Stimulated activated CD8-positive, alpha-beta memory T cell treated with anti-CD3 and anti-CD28 coated beads, Interleukin-2, amount 100 ng/mL, for 1 hour (primary cell): ENCODE results near the gene ZFYVE26.

Experiments
- DNase-seq, 2 donors: peaks; one replicate each; pipeline ENCODE4 v3.0.0-alpha.2; 2020; ENCODE audit warnings: low read depth in 2 of 2

The ZFYVE26 gene

DNA sequence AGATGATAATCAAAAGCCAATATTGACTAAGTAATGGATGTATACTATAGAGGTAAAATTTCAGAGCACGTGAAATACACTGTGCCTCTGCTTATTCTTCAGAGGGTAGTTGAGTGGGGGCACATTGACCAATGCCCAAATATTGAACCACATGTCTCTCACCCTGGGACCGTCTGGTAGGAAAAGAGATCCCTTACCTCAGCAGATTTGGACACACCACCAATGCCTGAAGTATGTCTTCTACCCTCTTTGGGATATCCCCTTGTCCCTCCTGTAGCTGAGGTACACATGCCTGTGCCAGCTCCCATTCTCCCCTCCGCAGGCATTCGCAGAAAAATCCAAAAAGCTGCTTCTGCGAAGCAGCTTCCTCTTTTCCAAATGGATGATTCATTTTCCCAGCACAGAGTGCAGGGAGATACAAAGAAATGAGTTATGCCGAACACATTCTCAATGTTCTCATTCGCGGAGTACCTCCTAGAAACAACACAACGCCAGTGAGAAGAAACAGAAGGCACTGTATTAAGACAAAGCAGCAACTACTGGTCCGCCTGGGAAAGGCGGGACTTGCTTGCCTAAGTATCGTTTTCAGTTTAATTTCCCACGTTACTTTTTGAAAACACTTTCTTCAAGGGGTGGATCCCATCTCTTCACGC is 691 bp downstream of the ZFYVE26 start:
- no peak for DNase-seq

DNA sequence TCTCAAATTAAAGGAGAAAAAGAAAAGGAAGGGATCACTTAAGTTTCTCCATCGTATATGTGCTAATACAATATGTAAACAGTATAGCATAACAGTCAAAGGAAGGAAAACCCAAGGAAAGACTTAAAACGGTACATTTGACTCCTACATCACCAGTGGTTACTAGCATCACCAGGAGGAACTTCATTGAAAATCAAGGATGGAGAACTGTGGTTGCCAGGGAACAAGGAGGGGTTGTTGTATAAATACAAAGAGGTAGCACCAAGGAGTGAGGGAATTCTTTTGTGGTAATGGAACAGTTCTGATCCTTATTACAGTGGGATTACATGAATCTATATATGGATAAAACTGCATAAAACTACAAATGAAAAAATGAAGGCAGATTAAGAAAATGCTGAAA is 1.6 kb downstream of the ZFYVE26 start:
- DNase-seq: no peak

DNA sequence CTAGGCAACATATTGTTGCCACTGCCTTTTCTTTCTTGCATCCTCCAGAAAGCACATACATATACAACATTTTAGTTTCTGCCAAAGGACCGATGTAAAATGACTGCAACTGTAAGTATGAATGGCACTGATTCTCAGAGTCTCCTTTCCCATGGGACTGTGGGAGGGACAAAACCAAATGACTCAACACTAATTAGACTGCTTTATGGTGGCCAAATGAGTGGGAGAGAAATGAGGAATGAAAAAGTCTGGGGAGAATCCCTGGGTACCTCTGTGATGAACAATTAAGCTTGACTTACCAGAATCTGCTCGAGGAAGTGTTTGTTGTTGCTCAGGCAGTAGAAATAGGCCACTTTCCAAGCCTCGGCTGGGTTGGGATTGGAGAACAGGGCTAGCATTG is 10.1 kb downstream of the ZFYVE26 start:
- DNase-seq: no peak

DNA sequence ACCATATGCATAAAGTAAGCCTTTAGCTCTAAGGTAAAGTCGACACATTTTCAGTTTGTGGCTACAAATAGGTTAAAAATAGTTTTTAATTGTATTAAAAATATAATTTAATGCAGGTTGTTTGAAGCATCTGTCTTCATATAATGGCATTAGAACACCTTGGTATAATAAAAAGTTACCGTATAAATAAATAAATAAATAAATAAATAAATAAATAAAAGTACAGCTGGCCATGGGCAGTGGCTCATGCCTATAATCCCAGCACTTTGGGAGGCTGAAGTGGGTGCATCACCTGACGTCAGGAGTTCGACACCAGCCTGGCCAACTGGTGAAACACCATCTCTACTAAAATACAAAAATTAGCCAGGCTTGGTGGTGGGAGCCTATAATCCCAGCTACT is 15.6 kb downstream of the ZFYVE26 start:
- DNase-seq: no peak

DNA sequence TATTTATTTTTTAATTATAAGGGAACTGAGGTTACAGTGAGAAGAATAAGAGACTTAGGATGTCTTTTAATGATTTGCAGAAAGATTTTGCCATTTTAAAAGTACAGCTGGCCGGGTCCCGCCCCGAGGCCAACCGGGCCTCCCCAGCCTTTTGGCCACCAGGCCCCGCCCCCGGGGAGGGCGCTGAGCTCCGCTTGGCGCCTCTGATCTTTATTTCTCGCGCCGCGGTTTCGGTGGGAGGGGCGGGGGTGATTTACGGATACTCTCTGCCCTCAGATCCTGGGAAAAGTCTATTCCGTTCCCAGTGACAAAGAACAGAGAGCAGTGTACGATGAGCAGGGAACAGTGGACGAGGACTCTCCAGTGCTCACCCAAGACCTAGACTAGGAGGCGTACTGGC is 17.7 kb downstream of the ZFYVE26 start:
- DNase-seq: no peak

DNA sequence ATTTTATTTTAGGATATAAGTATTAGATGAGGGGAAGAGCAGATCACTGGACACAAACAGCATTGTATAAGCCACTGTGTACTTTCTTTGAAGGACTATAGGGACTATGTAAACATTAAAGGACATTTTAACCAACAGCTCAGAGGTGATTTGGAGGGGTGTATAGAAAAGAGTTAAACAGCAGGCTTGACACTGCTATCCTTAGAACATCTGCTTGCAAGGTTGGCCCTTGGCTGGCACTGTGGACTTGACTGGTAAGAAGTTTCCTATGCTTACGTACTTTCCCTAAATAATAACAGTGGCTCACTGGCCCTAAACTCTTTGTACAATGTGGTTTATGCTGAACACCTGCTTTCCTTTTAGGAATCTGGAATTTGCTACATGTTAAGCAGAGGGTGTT is 28.7 kb downstream of the ZFYVE26 start:
- no peak for DNase-seq

DNA sequence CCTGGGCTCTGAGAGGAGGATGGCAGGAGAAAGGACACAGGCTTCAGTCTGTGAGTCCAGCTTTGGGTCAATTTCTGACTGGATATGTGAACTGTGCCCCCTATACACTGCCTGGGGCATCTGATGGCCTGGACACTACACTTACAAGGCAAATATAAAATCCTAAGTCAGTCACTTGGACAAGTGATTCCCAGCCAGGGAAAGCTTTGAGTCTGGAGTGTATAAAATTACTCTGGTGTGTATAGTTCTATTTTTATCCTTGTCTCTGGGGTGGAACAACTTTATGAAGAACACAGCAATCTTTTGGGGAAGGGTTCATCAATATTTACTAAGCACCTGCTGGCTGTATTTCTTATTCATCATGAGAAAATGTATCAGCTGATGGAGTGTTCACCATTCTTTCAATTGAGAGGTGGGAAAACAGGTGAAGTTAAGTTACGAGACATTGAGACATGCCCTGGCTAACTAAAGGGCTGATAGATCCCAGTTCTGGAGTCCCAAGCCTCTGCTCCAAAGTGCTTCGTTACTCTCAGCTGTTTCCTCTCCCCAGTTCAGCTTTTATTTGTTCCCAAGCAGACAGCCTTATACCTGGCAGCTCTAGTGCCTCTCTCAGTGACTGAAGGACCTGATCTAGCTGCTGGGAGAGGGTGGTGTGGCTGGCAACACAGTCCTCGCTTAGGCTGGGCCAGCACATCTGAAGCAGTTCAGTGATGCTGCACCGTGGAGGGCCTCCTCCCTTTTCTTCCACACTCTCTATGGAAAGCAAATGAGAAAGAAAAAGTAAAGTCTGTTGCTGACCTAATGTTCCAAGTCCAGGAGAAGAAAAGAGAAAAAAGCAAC is 30.9 kb downstream of the ZFYVE26 start:
- DNase-seq: no peak

DNA sequence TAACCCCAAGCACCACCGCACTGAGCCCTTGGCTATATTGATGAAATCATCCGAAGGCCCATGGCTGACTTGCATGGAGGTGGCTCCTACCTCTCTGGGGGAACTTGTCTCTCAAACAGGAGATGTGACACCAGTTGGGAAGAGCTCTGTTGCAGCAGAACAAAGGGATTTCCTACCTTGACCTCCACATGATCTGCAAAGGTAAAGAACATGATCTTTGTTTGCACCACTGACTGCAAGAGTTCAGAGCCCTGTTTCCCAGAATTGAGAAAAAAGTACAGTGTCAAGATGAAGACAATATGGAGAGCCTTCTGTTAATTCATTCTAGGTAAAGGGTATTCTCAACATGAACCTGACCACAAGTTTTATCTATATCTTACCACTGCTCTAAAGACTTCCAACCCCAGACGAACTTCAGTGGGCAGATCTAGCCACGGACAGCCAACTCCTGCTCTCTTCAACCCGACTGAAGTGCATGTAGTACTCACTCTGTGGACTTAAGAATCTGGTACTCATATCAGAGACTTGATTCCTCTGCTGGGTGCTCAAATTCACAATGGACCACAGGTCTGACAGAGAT is 32.1 kb downstream of the ZFYVE26 start:
- DNase-seq: no peak

DNA sequence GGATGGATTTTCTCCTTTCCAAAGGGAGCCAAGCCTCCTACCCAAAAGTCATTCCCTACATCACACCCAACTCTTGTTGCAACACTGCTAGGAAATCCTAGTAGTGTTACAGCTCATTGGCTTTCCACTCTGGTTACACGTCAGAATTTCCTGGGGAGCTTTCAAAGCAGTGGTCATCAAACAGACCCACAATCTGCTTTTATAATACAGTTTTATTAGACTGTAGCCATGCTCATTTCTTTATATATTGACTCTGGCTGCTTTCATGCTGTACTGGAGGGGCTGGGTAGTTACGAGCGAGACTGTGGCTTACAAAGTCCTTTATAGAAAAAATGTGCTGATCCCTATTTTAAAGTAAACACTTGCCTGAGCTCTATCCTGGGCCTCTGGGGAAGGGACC is 34.3 kb downstream of the ZFYVE26 start:
- no peak for DNase-seq

DNA sequence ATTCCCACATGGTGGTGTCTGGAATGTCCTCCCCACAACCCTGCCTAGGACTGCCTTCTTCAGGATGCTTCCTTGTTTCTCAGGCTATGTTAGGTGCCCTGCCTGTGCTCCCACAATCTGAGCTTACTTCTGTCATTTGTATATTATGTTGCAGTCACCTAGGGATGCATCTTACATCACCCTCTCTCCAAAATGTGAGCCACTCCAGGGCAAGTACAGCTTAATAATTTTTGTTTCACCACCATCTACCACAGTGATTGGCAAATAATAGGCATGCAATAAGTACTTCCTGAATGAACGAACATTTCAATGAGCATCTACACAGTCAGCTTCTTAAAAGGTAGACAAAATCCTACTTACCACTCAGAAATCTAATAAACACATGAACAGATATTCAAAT is 37.6 kb downstream of the ZFYVE26 start:
- DNase-seq: no peak

DNA sequence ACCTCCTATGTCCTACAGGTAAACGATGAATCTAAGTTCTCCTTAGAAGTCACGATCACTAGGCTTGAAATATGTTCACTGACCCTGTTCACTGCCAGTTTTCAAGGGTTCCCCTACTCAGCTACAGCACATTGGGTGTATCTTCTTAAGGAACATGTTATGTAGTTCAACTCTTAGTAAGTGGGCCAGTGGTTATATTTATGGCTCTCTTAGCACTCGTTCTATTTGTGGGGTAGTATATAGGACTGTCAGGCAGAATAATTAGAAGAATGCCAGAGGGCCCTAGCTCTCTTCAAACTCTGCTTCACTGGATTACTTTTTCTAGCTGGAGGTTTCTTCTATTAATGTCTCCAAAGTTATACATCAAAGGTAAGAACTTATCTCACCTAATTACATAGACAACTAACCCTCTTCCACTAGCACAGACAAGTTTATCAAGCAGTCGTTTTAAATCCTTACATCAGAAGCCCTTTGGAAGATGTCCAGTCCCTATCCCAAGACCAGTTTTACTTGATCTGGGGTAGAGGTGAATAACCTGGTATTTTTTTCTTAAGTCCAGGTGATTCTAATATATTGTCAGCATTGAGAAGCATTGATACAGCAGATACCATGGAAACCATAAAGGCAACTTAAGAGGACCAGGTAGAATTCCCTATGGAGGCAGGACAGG is 39.6 kb downstream of the ZFYVE26 start:
- no peak for DNase-seq

DNA sequence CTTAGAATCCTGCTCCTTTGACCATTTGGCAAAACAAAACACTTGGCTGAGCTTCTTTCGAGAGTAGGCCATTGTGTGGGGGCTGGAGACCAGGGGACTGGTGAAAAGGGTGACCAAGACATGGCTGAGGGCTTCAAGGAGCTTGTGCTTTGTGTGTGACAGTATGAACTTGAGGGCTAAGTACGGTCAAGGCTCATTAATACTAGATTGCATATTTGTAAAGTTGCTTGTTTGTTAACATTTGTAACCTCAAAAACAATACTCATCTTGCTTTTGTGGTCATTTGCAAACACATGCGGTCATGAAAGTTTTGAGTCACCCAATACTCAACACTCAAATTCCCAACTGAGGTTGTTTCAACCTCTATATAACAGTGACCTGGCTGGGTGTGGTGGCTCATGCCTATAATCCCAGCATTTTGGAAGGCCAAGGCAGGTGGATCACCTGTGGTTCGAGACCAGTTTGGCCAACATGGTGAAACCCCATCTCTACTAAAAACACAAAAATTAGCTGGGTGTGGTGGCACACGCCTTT is 42.5 kb downstream of the ZFYVE26 start:
- DNase-seq: no peak

DNA sequence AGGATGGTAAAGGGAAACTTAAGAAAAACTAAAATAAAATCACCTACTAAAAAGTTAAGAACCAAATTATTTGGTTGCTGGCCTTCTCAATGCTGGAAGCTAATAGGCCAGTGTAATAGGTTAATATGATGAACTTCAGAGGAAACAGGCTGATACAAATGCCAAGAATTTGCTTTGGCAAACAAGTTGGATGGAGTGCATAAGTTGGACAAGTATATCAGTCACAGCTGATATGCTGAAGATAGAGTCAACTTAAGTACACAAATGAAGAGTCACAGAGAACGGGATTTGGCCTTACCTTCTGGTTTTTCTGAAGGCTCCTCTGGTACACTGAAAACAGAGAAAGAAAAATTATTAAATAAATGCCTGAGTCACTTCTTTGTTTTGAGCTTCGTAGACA is 48.2 kb downstream of the ZFYVE26 start:
- no peak for DNase-seq

DNA sequence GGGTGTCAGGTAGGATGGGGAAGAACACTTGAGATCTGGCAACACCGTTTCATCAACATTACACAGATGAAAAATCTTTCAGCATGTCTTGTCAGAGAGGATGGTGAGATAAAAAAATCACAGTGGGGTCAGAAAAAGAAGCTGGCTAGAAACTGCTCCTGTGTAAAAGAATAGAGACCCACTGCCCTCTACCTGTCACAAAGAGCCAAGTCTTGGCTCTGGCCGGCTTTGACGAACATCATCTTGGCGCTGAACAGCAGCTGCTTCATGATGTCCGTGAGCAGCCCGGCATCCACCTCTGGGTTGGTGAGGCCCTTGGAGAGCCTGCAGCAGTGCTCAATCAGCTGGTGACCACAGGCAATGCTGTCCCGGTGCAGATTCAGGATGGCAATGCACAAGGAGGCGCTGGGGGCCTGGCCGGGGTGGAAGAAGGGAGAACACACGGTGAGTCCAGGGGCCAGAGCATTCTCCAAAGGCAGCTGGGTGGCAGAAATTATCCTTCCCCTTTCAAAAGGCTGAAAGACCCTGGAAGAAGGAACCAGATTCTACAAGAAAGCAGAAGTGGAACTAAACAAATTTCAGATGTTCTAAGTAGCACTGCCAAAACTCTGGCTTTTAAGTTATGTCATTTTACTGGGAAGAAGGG is 50.2 kb downstream of the ZFYVE26 start:
- DNase-seq: no peak

DNA sequence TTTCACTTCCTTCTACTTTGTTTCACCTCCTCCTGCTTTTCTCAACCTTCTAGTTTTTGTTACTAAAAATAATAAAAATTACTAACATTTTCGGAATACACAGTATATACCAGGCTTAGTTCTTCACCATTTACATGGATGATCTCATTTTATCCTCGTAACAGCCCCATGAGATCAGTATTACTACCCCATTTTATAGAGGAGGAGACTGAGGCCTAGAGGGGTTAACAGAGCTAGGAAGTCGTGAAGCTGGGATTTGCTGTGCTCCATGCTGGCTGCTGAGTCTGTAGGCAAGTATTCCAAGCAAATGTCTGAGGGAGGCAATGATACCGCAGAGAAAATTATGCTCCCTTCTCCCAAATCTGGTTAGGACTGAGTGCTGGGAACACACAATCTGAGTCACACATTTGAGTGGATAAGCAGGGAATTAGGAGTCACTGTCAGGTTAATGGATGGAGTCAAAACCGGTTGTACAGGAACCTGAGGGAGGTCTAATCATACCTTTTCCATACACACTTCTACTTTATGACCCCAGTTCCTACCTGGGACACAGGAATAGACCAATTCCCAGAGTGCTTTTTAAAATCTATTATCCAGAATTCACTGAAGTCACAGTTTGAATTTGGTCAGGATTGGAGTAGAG is 51.1 kb downstream of the ZFYVE26 start:
- DNase-seq: no peak

DNA sequence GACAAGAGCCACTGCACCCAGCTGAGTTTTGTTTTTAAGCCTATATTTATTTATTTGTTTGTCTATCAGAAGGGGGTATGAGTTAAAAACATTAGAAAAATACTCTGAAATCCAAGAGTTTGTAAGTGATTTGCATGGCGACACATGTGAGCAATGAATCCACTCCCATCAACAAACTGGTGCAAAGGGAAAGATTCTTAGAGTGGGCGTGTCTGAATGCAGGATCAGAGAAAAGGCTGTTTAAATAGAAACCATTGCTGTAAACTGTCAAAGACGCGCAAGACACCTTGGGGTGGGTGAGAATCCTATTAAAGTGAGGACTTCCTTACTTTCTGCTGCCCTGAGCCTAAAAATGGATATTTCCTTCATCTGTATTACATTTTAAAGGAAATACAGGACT is 51.9 kb downstream of the ZFYVE26 start:
- DNase-seq: no peak

DNA sequence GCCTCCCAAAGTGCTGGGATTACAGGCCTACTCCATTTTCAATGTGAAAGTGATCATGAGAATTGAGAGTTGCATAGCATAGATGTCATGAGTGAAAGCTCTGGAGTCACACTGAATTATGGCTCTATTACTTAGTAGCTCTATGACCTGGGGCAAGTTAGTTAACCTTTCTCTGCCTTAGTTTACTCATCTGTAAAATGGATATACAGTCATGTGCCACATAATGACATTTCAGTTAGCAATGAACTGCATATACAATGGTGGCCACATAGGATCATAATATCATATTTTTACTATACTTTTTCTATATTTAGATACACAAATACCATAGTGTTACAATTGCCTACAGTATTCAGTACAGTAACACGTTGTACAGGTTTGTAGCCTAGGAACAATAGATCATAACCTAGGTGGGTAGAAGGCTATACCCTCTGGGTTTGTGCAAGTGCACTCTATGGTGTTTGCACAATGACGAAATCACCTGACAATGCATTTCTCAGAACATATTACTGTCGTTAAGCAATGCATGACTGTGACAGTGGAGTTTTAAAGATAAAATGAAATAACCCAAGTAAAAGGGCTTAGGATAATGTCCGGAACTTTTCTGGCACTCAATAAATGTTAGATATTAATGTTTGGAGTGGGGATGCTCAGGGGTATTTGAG is 53.1 kb downstream of the ZFYVE26 start:
- no peak for DNase-seq

DNA sequence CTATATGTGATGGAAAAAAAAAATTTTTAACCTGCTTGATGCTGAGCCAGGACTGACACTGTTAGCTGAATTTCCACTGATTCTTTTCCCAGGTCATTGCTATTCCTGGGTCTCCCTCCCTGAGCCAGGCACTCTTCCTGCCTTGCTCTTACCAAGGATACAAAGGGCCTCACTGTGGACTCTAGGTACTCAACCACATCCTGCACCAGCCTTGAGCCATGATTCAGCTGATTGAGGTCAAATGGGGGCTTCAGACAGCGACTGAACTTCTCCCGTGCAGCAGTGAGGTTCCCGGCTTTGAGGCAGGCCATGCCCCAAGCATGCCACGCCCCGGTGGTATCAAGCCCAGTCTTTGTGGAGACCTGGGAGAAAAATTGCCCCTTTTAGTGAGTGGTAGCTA is 54.3 kb downstream of the ZFYVE26 start:
- DNase-seq: no peak

DNA sequence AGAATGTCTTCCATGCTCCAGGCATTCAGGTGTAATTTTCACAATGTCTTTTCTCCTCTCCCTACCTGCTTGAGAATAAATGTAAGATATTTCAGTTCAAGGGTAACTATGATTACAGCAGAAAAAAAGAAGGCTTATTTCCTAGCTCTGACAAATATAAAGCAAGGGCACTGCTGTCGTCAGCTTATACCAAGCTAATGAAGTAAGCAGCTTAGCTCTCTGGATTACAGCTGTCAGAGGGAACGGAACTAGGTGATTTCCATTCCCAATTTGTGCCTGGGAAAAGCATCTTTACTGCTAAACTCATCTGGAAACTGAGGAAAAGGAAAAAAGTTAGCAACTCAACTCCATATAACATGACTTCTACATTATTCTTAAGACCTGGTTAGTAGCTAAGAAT is 56.5 kb downstream of the ZFYVE26 start:
- DNase-seq: no peak

DNA sequence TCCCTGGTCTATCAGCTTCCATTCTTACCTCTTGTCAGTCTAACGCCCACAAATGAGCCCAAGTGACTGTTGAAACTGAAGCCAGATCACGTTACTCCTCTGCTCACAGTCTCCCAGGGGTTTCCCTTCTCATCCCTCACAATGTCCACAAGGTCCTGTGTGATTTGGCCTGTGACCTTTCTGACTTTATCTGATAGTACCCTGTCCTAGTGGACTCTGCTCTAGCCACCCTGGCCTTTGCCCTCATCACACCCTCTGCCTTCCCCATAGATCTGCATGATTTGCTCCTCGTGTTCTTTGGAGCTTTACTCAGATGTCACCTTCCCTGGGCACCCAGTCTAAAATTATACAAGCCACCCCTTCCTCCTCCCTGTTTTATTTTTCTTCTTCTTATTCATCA is 59.2 kb downstream of the ZFYVE26 start:
- DNase-seq: no peak

DNA sequence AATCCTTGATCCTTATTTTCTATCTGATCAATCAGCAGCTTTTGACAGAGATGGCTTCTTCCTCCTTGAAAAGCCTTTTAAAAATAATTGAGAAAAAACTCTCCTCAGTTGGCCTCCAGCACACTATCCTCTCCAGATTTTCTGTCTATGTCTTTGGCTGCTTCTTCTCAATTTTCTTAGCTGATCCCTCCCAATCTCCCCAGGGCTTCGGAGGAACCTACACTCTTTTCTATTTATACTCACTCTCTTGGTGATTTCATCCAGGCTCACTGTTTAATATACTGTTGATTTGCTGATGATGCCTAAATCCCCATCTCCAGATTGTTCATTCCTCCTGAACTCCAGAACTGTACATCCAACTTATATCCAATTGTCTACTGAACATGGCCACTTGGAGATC is 59.9 kb downstream of the ZFYVE26 start:
- no peak for DNase-seq
